HG03064 (cell line): ENCODE data around the gene CCK.

Source experiments
- ATAC-seq: cut with Tn5 transposase; IDR thresholded peaks from one replicate; pipeline ENCODE4 v1.9.1; 2021; ENCODE audit warnings: low read depth; ENCODE audit not compliant: unreplicated experiment

CCK gene

GRCh38 chr3:42270561-42270960, 4.6 kb upstream of the CCK start:
- ATAC-seq: no peak

GRCh38 chr3:42269647-42270046, 3.7 kb upstream of the CCK start:
- ATAC-seq: no peak

- ATAC-seq: no peak
These were observed 1.9 kb upstream of the CCK start for GRCh38 chr3:42267878-42268277.

GRCh38 chr3:42265059-42265991, 660 bp downstream of the CCK start:
- no peak for ATAC-seq

- ATAC-seq: no peak
These were observed 1.5 kb downstream of the CCK start for GRCh38 chr3:42264399-42265058.

GRCh38 chr3:42263354-42264346, 2.3 kb downstream of the CCK start:
- ATAC-seq: no peak

- ATAC-seq: no peak
These were observed 3.5 kb downstream of the CCK start for GRCh38 chr3:42262525-42262924.

- ATAC-seq: no peak
These were observed 9.0 kb downstream of the CCK start for GRCh38 chr3:42257007-42257406.

- ATAC-seq: no peak
These were observed 9.7 kb downstream of the CCK start for GRCh38 chr3:42256135-42256819.

- ATAC-seq: no peak
These were observed 11.4 kb downstream of the CCK start for GRCh38 chr3:42254566-42254965.

GRCh38 chr3:42250761-42251160, 15.2 kb downstream of the CCK start:
- ATAC-seq: no peak

GRCh38 chr3:42247576-42248027, 18.4 kb downstream of the CCK start:
- ATAC-seq: no peak

GRCh38 chr3:42246091-42246490, 19.9 kb downstream of the CCK start:
- no peak for ATAC-seq

- no peak for ATAC-seq
These were observed 29.4 kb downstream of the CCK start for GRCh38 chr3:42236611-42237010.

GRCh38 chr3:42235532-42235931, 30.5 kb downstream of the CCK start:
- no peak for ATAC-seq

GRCh38 chr3:42230860-42231259, 35.1 kb downstream of the CCK start:
- no peak for ATAC-seq

GRCh38 chr3:42229942-42230688, 35.9 kb downstream of the CCK start:
- no peak for ATAC-seq

- no peak for ATAC-seq
These were observed 36.6 kb downstream of the CCK start for GRCh38 chr3:42229266-42229941.

- no peak for ATAC-seq
These were observed 37.2 kb downstream of the CCK start for GRCh38 chr3:42228796-42229195.
